SK-N-MC (cell line): ENCODE results near the gene FCSK.

Source experiments
- EZH2 ChIP-seq: fragments of 200-600 bp; sonication (generic); IDR thresholded peaks from one replicate; pipeline ENCODE4 v1.6.1; 2017; ENCODE audit warnings: antibody characterized with exemption
- FOXP2 ChIP-seq: optimal IDR thresholded peaks from 2 replicates; pipeline ENCODE3; 2011; ENCODE audit warnings: mild to moderate bottlenecking, moderate library complexity; ENCODE audit not compliant: insufficient read depth; ENCODE audit errors: extremely low read length, control extremely low read depth
- POLR2AphosphoS5 ChIP-seq: IDR thresholded peaks from 2 replicates; pipeline ENCODE4 v1.6.1; 2012; ENCODE audit warnings: mild to moderate bottlenecking, low read depth, low read length, borderline replicate concordance

DNA sequence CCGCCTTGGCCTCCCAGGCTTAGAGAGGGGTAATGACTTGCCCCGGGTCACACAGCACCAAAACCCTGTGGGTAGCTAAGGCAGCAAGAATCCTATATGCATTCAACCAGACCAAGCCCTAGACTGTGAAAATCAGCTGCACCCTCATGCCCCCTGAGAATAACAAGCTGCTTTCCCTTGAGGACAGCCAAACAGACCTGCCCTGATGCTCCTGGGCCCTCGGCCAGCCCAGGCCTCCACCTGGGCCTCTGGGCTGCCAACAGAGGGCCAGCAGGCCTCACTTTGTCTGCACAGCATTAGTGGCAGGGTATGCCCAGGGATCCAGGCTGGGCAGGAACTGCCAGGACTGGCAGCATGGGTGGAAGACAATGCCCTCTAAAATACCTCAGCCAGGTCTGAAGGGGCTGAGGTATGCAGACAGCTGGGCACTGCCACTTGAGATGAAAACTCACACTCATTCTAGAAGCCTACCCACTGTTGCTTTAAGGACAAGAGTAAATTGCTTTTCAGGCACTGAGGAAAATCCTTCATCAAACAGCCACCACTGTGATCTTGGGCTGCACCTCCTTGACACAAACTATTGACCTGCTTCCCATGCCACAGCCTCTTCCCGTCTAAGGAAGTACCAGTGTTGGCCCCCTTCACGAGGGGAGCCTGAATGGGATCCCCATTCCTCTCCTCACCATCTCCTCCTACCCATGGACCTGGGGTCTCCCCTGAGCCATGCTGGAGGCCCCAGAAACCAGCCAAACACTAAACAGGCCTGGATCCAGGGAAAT, 24.3 kb upstream of the FCSK start:
- TF ChIP-seq EZH2 (no peak), POLR2AphosphoS5 (no peak), FOXP2 (no peak)
